GM19328 (cell line): Measurements from ENCODE around the gene MSANTD1.

Source experiments
- ATAC-seq: cut with Tn5 transposase; IDR thresholded peaks from one replicate; pipeline ENCODE4 v1.9.1; 2021; ENCODE audit warnings: mild to moderate bottlenecking, moderate library complexity; ENCODE audit not compliant: unreplicated experiment

The MSANTD1 gene

DNA sequence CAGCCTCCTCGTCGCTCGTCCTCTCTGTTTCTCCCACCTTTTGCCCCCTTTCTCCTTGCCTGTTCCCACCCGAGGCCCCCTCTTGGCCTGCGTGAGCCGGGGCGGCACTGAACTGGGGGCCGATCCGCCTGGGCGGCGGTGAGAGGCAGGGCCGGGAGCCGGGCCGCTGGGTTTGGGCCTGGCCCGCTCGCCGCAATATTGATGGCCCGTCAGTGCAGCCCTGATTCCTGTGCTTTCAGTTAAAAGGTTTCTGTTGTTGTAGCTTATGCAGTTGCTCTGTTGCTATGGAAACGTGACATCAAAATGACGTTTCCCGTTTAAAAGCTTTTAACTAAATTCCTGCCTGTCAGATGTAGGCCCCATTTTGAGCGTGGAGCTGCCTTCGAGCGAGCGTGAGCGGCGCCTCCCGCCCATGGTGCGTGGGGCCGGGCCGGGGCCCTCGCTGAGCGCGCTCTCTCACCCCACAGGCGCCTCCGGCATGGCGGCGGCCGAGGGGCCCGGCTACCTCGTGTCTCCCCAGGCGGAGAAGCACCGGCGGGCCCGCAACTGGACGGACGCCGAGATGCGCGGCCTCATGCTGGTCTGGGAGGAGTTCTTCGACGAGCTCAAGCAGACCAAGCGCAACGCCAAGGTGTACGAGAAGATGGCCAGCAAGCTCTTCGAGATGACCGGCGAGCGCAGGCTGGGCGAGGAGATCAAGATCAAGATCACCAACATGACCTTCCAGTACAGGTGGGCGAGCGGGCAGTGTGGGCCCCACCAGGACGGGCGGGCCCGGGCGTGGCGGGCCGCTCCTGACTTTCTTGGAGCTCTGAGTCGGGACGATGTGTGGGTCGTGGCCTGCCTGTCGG, at the start of gene MSANTD1:
Gene MSANTD1, plus strand, starts transcription at position 349 of the 851 bp plus-strand sequence. Its CDS starts 64 bp downstream, at position 413.
- ATAC-seq = no peak

GRCh38 chr4:3199653-3200422, 49.1 kb upstream of the MSANTD1 start:
- ATAC-seq = no peak

DNA sequence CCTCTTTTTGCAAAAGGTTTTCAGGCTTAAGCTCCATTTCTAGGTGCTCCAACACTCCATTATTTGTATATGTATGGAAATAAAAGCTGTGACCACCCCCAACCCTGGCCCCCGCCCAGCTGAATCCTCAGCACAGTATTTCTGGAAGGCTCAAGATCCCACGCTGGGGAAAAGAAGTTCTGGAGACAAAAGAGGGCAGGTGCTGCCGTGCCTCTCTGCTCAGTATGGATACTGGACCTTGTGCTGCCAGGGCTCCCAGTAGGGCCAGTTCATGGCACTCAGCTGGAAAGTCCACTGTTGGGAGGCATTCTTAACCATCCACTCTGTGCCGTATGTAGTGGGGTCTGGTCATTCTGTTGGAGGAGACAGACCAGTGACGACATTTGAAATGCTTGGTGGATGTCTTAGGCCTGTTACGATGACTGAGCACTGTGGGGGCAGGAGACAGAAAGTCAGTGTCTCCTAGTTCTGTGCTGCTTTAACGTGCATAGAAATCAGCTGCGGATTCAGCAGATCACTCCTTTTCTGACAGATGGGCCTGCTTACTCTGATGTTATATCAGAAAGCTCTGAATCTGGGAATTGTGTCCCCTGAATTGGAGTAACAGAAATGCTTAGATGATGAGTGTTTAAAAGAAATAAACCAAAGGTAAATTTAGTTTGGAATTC, 48.4 kb upstream of the MSANTD1 start:
- ATAC-seq = no peak

GRCh38 chr4:3201718-3202702, 46.9 kb upstream of the MSANTD1 start:
- no peak for ATAC-seq

DNA sequence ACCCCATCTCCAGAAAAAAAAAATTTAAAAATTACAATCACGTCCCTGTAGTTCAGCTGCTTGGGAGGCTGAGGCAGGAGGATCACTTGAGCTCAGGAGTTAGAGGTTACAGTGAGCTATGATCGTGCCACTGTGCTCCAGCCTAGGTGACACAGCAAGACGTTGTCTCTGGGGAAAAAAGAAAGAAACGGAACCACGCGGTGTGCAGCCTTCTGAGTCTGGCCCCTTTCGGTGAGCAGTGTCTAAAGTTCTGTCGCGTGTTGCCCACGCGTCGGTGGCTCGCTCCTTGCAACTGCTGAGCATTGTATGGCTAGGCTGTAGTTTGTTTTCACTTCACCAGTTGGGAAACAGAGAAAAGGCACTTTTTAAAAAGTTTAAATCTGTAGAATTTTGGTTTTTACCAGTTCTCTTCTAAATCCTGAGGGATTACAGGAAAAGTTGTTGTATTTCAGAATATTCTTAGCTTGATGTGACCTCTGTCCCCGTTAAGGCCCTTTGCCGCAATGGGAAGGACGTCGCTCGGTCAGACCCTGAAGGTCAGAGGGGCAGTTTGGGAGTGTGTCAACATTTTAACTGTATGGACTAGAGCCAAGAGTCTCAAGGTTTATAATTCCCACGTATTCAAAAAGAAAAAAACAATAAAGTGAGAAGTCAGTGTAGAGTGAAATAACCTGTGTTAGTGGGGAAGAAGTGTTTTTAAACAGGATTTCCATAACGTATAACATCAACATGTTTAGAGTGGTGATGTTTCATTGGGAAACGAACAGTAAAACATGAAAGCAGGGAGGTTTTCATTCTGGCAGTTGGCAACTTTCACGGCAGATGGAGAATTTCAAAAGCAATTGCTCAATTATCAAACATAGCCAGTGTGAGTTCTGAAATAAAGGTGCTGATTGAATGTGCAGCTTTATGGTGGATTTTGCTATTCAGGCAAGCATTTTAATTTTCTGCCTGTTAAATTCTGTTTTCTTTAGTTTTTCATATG, 45.8 kb upstream of the MSANTD1 start:
- no peak for ATAC-seq

GRCh38 chr4:3203971-3204431, 45.0 kb upstream of the MSANTD1 start:
- ATAC-seq = no peak

DNA sequence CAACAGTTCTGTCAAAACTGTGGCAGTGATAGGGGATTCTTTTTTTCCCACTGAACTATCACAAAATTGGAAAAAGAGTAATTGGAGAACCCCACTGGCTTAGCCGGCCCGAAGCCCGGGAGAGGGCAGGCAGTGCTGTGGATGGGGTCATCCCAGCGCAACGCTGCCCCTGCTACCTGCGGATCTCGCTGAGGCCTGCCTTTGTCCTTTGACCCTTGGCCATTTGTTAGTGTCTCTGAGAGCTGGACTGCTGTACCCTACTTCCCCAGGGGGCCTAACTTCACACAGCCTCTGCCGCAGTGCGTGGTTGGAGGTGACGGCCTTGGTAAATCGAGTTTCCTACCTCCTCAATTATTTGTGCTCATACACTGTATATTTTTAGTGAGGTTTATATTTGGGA, 43.0 kb upstream of the MSANTD1 start:
- ATAC-seq = no peak

- ATAC-seq = no peak
These were observed 42.4 kb upstream of the MSANTD1 start for GRCh38 chr4:3206439-3207100.

- no peak for ATAC-seq
These were observed 41.4 kb upstream of the MSANTD1 start for GRCh38 chr4:3207531-3208037.

GRCh38 chr4:3208826-3209225, 40.1 kb upstream of the MSANTD1 start:
- no peak for ATAC-seq

DNA sequence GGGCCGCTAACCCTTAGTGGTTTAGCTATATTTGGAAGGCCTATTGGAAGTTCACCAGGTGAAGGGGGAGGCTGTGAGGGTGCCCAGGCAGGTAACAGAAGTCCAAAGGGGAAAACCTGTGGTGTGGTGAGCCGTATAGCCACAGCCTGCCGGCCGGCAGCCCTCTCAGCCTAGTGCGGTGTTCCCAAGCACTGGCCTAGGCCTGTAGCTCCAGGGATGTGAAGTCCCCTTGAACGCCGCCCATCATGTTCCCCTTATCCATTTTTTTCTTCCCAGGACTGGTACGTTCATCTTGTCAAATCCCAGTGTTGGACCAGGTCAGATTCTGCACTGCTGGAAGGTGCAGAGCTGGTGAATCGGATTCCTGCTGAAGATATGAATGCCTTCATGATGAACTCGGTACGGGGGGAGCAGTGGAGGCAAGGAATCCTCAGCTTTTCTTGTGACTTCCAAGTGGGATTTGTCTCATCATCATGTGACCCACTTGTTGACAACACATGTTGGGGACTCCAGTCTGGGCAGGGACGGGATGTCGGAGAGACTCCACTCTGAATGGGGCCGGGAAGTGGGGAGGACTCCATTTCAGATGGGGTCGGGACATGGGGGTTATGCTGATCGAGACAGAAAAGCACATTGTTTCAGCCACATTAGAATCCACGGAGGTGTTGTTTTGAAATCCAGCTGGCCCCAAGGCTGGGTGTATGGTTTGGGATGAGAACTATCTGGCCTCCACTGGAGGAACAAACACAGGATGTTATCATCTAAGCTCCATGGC, 39.2 kb upstream of the MSANTD1 start:
- ATAC-seq = no peak

- no peak for ATAC-seq
These were observed 38.5 kb upstream of the MSANTD1 start for GRCh38 chr4:3210467-3210866.

DNA sequence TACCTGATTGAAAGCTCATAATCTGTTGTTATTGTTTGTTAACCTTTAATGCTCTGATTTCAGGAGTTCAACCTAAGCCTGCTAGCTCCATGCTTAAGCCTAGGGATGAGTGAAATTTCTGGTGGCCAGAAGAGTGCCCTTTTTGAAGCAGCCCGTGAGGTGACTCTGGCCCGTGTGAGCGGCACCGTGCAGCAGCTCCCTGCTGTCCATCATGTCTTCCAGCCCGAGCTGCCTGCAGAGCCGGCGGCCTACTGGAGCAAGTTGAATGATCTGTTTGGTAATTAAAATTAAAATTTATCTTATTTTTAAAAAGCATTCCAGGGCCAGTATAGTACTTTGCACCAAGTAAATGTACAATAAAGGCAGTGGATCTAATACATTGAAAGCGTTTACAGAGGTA, 37.1 kb upstream of the MSANTD1 start:
- ATAC-seq = no peak

DNA sequence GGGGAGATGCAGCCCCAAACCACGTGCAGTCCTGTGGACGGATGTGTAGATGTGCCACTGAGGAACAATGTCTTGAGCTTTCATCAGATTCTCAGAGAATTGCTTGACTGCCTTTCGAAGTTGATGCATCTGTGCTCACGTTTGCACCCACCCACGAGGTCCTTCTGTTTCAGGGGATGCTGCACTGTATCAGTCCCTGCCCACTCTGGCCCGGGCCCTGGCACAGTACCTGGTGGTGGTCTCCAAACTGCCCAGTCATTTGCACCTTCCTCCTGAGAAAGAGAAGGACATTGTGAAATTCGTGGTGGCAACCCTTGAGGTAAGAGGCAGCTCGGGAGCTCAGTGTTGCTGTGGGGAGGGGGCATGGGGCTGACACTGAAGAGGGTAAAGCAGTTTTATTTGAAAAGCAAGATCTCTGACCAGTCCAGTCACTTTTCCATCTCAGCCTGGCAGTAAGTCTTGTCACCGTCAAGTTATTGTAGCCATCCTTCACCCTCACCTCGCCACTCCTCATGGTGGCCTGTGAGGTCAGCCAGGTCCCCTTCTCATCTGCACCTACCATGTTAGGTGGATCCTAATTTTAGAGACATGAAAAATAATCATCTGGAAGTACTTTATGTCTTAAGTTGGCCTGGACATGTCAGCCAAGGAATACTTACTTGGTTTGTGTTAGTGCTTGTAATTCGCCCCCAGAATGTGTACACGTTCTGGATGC, 36.4 kb upstream of the MSANTD1 start:
- no peak for ATAC-seq

DNA sequence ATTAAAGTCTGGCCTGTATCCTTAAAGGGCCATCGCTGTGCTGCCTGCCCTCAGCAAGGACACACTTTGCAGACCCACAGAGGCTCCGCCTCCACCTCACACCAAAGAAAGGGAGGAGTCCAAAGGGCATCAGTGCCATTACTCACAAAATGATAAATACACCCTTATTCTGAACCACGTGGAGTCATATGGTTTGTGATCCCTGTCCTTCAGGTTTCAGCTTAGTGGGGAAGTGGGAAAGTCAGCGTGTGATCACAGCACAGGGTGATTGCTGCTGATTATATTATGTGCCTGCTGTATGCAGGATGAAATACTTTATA, 35.9 kb upstream of the MSANTD1 start:
- no peak for ATAC-seq

DNA sequence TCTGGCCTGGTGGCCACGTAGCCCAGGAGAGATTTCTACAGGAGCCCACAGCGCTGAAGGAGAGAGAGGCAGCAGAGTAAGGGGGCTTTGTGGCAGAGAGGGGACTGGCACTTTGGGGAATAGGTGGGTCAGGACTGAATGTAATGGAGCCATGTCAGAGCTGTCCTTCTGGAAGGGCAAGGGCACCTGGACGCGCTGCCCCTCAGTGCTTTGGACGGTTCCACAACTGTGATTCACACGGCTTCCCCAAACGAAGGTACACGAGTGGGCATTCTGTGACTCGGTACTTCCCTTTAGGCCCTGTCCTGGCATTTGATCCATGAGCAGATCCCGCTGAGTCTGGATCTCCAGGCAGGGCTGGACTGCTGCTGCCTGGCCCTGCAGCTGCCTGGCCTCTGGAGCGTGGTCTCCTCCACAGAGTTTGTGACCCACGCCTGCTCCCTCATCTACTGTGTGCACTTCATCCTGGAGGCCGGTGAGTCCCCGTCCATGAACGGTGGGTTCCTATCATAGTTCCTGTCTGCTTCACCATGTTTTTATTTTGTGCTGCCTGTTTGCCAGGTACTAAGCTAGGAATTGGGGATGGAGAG, 35.2 kb upstream of the MSANTD1 start:
- ATAC-seq = no peak

DNA sequence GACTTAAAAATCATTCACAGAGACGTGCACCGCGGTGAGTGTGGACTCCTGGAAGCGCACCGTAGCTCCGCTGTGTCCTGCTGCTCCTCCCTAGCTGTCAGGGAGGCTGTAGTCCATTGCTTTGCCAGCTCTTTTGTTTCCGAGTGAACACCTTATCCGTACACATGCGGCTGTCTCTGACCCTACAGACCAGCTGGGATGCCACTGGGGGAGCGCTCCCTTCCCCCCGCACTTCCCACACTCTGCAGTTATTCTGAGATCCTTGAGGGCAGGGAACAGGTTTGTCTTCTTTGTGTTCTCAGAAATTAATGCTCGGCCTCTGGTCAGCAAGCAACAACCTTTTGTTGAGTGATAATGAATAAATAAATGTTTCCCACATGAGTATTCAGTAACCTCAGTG, 33.7 kb upstream of the MSANTD1 start:
- ATAC-seq = no peak
